ENCODE measurements around the gene SAT1.

The SAT1 gene

DNA sequence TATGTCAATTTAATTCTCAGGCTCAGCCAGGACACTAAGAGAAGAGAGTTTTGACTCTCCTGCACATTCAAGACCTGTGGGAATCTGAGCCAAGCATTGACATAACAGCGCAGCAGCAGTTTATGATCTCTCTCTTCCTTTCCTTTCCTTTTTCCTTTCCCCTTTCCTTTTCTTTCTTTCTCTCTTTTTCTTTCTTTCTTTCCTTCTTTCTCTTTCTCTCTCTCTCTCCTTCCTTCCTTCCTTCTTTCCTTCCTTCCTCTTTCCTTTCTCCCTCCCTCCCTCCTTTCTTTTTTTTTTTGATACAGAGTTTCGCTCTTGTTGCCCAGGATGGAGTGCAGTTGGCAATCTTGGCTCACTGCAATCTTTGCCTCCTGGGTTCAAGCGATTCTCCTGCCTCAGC, 21.6 kb downstream of the SAT1 start:
- DNase-seq = no peak

DNA sequence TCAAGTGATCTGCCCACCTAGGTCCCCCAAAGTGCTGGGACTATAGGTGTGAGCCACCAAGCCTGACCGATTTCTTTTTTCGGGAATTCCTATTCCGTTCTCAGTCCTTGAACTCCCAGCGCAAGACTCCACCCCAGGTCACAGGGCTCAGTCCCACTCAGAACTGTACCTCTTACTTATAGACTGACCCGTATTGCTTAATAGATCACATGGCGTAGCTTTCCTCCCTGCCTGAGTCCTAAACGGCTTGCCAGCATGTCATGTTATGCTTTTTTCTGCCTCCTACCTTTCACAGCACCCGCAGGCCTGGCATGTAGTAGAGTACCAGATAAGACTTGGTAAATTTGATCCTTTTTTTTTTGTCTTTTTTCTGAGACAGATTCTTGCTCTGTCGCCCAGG, 22.4 kb downstream of the SAT1 start:
- no peak for DNase-seq

DNA sequence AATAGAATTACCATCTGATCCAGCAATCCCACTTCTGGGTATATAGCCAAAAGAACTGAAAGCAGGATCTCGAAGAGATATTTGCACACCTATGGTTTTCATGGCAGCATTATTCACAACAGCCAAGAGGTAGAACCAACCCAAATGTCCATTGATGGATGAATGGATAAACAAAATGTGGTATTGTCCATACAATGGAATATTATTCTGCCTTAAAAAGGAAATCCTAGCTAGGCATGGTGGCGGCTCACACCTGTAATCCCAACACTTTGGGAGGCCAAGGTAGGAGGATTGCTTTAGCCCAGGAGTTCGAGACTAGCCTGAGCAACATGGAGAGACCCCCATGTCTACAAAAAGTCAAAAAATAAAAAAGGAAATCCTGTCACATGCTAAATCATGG, 27.3 kb downstream of the SAT1 start:
- DNase-seq = no peak

DNA sequence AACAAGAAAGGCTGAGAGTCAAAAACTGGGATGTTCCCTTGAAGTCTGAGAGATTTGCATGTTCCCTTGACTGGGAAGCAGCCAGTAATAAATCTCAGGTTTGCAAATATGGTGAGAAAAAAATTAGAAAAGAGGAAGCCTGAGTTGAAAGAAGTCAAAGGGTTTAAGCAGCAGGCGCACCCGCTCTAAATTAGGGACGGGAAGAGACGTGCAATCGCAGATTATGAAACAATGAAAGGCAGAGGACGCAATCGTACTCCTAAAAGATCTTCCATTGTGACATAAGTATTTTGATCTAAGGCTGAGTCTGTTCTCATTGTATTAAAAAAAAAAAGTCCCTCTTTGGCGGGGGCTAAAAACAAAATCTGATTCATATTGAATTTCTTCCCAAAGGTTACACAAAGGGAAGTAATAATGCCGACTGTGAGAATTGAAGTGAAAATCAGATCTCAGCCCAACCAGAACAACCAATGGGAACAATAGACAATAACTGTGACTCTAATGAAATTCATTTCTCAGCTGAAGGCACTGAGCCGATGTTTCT, 28.2 kb downstream of the SAT1 start:
- peak in 2 of 56 donors; percentile 0 to 7 for DNase-seq

DNA sequence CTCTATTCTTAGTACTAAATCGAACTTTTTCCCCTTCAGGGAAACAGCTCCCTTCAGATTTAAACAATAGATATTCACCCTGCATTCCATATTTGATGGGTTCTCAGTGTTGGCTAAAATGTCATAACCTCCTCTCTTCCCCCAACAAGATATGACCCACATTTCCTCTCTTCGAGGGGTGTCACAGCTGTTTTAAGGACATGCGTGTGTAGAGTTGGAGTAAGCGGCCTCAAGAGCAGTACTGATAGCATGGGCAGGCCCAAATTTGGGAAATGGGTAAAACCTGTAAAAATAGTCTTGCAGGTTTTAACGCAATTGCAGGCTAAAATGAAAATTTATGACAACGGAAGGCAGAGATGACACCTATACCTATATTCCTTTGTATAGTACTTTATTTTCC, 28.7 kb downstream of the SAT1 start:
- DNase-seq = no peak

DNA sequence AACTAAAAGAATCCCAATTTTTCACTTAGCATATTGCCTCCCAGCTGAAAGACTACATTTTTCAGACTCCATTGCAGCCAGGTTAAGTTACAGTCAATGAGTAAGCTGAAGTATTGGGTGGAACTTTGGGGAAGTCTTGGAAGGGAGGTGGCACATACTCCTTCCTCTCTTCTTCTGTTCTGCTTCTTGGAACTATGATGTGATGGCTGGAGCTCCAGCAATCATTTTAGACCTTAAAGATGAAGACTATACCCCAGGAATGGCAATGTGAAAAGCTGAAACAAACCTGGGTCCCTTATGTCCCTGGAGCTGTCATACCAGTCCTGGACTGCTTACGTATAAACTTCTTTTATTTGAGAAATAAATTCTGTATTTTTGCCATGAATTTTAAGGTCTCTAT, 30.8 kb downstream of the SAT1 start:
- DNase-seq = no peak

DNA sequence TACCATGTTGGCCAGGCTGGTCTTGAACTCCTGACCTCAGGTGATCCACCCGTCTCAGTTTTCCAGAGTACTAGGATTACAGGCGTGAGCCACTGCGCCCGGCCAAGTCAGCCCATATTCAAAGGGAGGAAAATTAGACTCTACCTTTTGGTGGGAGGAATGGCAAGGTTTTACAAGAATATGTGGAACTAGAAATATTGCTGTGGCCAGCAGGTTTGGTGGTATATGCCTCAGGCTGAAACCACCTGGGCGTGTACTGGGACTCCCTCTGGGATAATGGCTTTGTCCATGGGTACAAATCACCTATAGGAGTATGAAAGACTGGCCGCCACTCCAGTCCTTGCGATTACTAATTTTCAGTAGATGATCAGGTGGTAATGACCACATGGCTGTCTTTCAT, 32.4 kb downstream of the SAT1 start:
- no peak for DNase-seq

DNA sequence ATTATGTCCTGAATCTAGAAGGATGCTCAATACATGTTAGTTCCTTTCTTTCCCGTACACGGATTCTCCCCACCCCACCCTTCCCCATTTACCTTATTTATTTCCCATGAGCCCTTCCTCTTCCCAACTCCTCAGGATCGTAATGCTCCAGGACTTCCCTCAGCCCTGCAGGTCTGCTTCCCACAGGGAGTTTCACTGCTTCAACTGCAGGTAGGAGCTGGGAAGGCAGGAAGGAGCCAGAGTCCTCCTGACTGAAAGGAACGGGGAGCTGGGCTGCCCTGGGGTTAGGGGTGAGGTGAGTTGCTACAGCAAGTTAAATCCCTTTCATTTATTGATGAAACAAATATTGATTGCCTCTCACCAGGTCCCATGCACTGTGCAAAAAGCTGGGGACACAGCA, 33.2 kb downstream of the SAT1 start:
- no peak for DNase-seq

DNA sequence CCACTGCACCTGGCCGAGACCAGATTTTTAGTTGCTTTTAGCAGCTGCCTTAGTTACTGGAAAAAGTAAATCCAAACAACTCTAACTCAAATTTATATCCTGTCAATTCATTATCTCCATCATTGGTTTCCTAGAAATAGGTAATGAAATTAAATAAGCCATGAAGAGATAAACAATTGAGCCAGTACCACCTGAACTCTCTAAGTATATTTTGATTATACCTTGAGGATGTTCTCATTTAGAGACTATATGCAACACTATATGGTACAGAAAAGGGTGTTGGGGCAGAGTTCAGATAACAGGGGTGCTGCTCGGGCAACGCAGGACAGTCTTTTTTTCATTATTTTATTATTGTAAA, 35.0 kb downstream of the SAT1 start:
- no peak for DNase-seq

DNA sequence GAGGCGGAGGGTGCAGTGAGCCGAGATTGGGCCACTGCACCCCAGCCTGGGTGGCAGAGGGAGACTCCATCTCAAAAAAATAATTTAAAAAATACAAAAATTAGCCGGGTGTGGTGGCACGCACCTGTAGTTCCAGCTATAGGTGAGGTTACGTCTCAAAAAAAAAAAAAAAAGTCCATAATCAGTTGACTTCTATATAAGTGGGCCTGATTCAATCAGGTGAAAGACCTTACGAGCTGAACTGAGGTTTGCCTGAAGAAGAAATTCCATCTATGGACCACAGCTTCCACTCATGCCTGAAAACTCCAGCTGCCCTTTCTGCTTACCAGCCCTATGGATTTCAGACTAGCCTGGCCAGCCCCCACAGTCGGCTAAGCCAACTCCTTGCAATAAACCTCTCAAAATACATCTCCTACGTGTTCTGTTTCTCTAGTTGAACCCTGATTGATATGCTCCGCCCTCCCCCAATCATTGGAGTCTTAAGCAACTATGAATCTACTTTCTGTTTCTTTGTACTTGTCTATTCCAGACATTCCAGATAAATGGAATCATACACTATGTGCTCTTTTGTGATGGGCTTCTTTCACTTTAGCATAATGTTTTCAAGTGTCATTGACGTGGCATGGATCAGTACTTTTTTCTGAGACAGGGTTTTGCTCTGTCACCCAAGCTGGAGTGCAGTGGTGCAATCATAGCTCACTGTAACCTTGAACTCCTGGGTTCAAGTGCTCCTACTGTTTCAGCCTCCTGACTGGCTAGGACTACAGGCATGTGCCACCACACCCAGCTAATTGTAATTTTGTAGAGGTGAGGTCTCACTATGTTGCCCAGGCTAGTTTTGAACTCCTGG, 36.6 kb downstream of the SAT1 start:
- DNase-seq = no peak

DNA sequence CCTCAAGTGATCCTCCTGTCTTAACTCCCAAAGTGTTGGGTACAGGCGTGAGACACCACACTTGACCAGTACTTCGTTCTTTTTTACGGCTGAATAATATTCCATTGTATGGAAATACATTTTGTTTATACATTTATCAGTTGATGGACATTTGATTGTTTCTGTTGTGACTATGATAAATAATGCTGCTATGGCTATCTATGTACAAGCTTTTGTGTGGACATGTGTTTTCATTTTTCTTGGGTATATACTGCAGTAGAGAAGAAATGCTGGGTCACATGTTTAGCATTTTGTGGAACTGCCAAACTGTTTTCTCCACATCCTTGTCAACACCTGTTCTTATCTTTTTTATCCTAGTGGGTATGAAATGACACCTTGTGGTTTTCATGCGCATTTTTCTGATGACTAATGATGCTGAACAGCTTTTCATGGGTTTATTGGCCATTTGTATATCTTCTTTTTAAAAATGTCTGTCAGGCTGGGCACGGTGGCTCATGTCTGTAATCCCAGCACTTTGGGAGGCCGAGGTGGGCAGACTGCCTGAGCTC, 37.3 kb downstream of the SAT1 start:
- no peak for DNase-seq

DNA sequence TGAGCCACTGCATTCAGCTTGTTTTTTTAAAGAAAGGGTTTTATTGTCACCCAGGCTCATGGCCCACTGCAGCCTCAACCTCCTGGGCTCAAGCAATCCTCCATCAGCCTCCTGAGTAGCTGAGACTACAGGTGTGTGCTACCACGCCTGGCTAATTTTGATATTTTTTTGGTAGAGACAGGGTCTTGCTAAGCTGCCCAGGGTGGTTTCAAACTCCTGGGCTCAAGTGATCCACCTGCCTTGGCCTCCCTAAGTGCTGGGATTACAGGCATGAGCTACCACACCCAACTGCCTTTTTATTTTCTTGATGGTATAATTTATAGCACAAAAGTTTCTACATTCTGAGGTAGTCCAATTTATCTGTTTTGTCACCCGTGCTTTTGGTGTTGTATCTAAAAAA, 38.9 kb downstream of the SAT1 start:
- no peak for DNase-seq

DNA sequence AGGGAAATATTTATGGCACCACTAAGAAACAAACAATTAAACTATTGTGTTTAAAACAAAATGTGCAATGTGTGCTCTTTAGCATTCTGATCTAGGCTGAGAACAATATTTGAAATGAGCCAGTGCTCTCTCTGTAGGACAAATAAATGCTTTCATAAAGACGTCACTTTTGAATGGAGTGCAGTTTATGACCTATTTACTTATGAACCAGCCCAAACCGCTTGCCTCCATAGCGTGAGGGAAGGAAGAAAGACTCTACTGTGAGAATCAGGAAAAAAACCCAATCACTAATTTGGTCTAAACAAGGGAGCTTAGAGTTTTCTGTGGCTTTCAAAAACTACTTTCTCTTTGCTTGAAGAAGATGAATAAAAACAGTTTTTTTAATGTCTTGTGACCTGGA, 39.4 kb downstream of the SAT1 start:
- DNase-seq = peak in 7 of 56 donors; percentile 0 to 12 (median 1)

DNA sequence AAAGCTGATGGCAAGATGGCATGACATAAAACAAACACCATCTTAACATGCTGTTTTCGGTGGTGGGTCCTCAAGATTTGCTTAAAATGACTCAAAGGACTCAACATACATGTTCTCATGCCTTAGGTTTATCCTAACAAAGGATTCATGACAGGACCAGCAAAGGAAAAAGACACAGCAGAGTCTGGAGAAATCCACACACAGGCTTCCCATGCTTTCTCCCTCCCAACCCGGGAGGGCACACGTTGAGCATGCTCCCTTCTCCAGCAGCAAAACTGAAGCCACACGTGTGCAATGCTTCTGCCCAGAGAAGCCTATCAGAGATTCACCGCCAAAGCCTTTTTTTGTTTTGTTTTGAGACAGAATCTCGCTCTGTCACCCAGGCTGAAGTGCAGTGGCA, 39.9 kb downstream of the SAT1 start:
- DNase-seq = no peak

DNA sequence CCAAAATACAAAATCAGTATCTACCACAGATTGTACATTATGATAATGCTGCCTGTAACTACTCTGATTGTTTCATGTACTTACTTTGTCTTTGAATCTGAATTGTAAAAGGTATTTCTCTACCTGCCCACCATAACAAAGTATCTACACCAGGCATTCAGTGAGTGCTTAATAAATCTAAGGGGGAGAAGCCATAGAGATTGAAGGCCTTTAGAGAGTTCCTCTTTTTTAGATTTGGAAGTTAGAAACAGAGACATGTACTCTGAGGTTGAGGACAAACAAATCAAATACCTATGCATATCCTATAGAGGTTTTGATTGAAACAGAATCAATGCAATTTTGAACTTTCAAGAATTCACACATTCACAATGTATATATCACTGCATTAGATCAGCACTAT, 42.7 kb downstream of the SAT1 start:
- DNase-seq = no peak

DNA sequence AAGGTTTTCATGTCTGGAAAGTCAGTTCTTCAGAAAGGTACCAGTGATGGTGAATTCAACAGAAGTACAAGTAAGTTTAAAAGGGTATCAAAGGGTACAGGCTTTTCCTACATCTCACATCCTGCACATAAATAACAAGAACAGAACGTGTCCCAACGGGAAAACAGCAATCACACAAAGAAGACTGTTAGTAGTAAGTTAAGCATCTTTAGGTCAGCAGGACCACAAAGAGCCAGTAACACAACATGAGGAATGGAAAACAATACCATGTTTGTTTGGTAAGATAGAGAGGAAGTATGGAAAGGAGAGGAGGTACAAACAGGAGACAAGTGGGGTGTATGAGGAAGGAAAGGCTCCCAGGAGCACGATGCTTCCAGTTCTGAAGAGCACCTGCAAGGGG, 43.2 kb downstream of the SAT1 start:
- no peak for DNase-seq

DNA sequence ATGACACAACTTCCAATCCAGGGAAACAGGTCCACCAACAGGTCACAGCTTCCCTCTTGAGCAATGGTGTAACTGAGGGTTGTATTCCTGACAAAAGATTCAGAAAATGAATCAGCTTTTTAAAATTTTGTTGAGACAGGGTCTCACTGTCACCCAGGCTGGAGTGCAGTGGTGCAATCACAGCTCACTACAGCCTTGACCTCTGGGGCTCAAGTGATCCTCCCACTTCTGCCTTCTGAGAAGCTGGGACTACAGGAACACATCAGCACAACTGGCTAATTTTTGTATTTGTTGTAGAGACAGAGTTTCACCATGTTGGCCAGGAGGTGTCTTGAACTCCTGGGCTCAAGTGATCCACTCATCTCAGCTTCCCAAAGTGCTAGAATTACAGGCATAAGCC, 43.7 kb downstream of the SAT1 start:
- no peak for DNase-seq

DNA sequence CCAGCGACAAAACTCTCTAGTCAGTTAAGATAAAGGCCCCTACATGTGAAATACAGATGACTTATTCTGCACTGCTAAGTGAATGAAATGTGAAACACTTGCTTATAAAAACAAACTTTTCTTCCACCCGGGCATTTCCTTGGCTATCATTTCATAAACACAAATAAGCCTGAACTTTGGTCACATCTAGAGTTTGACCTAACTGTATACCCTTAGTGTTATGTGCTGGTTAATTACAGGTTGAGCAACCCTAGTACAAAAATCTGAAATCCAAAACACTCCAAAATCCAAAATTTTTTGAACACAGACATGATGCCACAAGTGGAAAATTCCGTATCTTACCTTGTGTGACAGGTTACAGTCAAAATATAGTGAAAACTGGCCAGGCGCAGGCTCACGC, 45.9 kb downstream of the SAT1 start:
- DNase-seq = no peak

DNA sequence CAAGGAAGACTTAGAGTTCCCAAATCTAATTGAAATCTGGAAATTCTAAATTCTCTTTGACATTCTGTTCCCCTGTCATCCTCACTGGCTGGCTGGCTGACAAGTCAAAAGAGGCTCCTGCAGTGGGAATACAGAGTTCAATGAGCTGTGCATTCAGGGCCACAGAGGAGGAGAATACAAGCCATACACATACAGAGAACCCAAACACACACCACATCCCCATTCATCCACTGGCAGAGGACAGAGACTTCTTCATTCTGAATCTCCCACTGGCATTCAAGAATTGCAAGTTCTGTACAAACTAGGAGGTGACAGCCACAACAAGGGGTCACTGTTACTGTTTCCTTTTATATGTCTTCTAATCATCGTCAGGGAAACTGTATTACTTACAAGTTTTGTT, 49.7 kb downstream of the SAT1 start:
- DNase-seq = peak in 2 of 56 donors; percentile 0 to 1
